Measurements from ENCODE around the gene C19orf85. TPM values are rescaled to one million over a fixed set of nuclear protein-coding genes. Genes with fewer than 3 reads are reported as not detected.

The C19orf85 gene
- total and polyA plus RNA-seq, 3 experiments from 2014 or later = not detected

Other genes with a start within 250 kb of the C19orf85 start
- 10 to 100 TPM in 1 of 2 experiments, 1 to 10 TPM in 1; 8.5 to 10.3 TPM for gene TMEM86B, start 236.0 kb downstream of the C19orf85 start, total RNA-seq
- gene TMEM86B, start 236.0 kb downstream of the C19orf85 start, polyA plus RNA-seq = 2.9 TPM
- 100 to 1,000 TPM; 216 to 225 TPM for gene PPP6R1, start 205.7 kb downstream of the C19orf85 start, total RNA-seq
- 143 TPM for gene PPP6R1, start 205.7 kb downstream of the C19orf85 start, polyA plus RNA-seq
- 10 to 100 TPM; 82.9 to 84.1 TPM for gene HSPBP1, start 184.6 kb downstream of the C19orf85 start, total RNA-seq
- 46.4 TPM for gene HSPBP1, start 184.6 kb downstream of the C19orf85 start, polyA plus RNA-seq
- gene BRSK1, start 180.8 kb downstream of the C19orf85 start, total RNA-seq = 1 to 10 TPM; 4.1 to 5.7 TPM
- 0.82 TPM for gene BRSK1, start 180.8 kb downstream of the C19orf85 start, polyA plus RNA-seq
- under 1 TPM in 1 of 2 experiments, not detected in 1; 0.53 TPM for gene TMEM150B, start 139.4 kb downstream of the C19orf85 start, total RNA-seq
- gene TMEM150B, start 139.4 kb downstream of the C19orf85 start, polyA plus RNA-seq = not detected
- gene KMT5C, start 124.9 kb downstream of the C19orf85 start, total RNA-seq = 10 to 100 TPM; 14.6 to 15.0 TPM
- 1.6 TPM for gene KMT5C, start 124.9 kb downstream of the C19orf85 start, polyA plus RNA-seq
- gene COX6B2, start 110.0 kb downstream of the C19orf85 start, total RNA-seq = not detected
- not detected for gene COX6B2, start 110.0 kb downstream of the C19orf85 start, polyA plus RNA-seq
- gene GARIN5B, start 101.5 kb downstream of the C19orf85 start, total RNA-seq = not detected
- not detected for gene GARIN5B, start 101.5 kb downstream of the C19orf85 start, polyA plus RNA-seq
- gene IL11, start 94.3 kb downstream of the C19orf85 start, total RNA-seq = under 1 TPM; 0.27 to 0.37 TPM
- not detected for gene IL11, start 94.3 kb downstream of the C19orf85 start, polyA plus RNA-seq
- not detected for gene TMEM190, start 87.9 kb downstream of the C19orf85 start, total RNA-seq
- not detected for gene TMEM190, start 87.9 kb downstream of the C19orf85 start, polyA plus RNA-seq
- gene TMEM238, start 80.5 kb downstream of the C19orf85 start, total RNA-seq = 10 to 100 TPM; 13.3 to 14.1 TPM
- 1.9 TPM for gene TMEM238, start 80.5 kb downstream of the C19orf85 start, polyA plus RNA-seq
- 1,000 to 10,000 TPM; 2,376 to 2,381 TPM for gene RPL28, start 78.8 kb downstream of the C19orf85 start, total RNA-seq
- gene RPL28, start 78.8 kb downstream of the C19orf85 start, polyA plus RNA-seq = 615 TPM
- gene UBE2S, start 57.0 kb downstream of the C19orf85 start, total RNA-seq = 100 to 1,000 TPM; 263 to 291 TPM
- 42.5 TPM for gene UBE2S, start 57.0 kb downstream of the C19orf85 start, polyA plus RNA-seq
- gene SHISA7, start 21.5 kb downstream of the C19orf85 start, total RNA-seq = not detected
- not detected for gene SHISA7, start 21.5 kb downstream of the C19orf85 start, polyA plus RNA-seq
- 10 to 100 TPM; 33.7 to 38.8 TPM for gene ISOC2, start 3.1 kb downstream of the C19orf85 start, total RNA-seq
- 32.0 TPM for gene ISOC2, start 3.1 kb downstream of the C19orf85 start, polyA plus RNA-seq
- gene ZNF628, start 11.9 kb upstream of the C19orf85 start, total RNA-seq = 1 to 10 TPM; 8.3 to 8.7 TPM
- gene ZNF628, start 11.9 kb upstream of the C19orf85 start, polyA plus RNA-seq = 0.36 TPM
- 10 to 100 TPM; 27.5 to 28.4 TPM for gene NAT14, start 20.4 kb upstream of the C19orf85 start, total RNA-seq
- 7.0 TPM for gene NAT14, start 20.4 kb upstream of the C19orf85 start, polyA plus RNA-seq
- gene SSC5D, start 23.7 kb upstream of the C19orf85 start, total RNA-seq = 1 to 10 TPM in 1 of 2 experiments, under 1 TPM in 1; 0.35 to 1.2 TPM
- gene SSC5D, start 23.7 kb upstream of the C19orf85 start, polyA plus RNA-seq = not detected
- gene SBK2, start 72.4 kb upstream of the C19orf85 start, total RNA-seq = not detected
- not detected for gene SBK2, start 72.4 kb upstream of the C19orf85 start, polyA plus RNA-seq
- not detected for gene SBK3, start 80.8 kb upstream of the C19orf85 start, total RNA-seq
- not detected for gene SBK3, start 80.8 kb upstream of the C19orf85 start, polyA plus RNA-seq
- 1 to 10 TPM; 6.0 to 6.6 TPM for gene ZNF579, start 116.1 kb upstream of the C19orf85 start, total RNA-seq
- gene ZNF579, start 116.1 kb upstream of the C19orf85 start, polyA plus RNA-seq = 0.35 TPM
- gene FIZ1, start 134.8 kb upstream of the C19orf85 start, total RNA-seq = 10 to 100 TPM; 23.9 to 25.8 TPM
- 4.6 TPM for gene FIZ1, start 134.8 kb upstream of the C19orf85 start, polyA plus RNA-seq
- gene ZNF524, start 135.5 kb upstream of the C19orf85 start, total RNA-seq = 10 to 100 TPM; 13.9 to 15.8 TPM
- 35.9 TPM for gene ZNF524, start 135.5 kb upstream of the C19orf85 start, polyA plus RNA-seq
- gene ZNF865, start 140.9 kb upstream of the C19orf85 start, total RNA-seq = 10 to 100 TPM; 12.7 to 15.3 TPM
- 0.21 TPM for gene ZNF865, start 140.9 kb upstream of the C19orf85 start, polyA plus RNA-seq
- gene ZNF784, start 159.8 kb upstream of the C19orf85 start, total RNA-seq = 1 to 10 TPM; 2.6 to 2.9 TPM
- gene ZNF784, start 159.8 kb upstream of the C19orf85 start, polyA plus RNA-seq = 1.0 TPM
- gene ZNF580, start 176.3 kb upstream of the C19orf85 start, total RNA-seq = 10 to 100 TPM; 39.6 to 41.3 TPM
- gene ZNF580, start 176.3 kb upstream of the C19orf85 start, polyA plus RNA-seq = 15.2 TPM
- gene ZNF581, start 178.9 kb upstream of the C19orf85 start, total RNA-seq = 10 to 100 TPM; 32.8 to 34.4 TPM
- 23.4 TPM for gene ZNF581, start 178.9 kb upstream of the C19orf85 start, polyA plus RNA-seq
- gene CCDC106, start 183.5 kb upstream of the C19orf85 start, total RNA-seq = 1 to 10 TPM; 2.0 to 2.2 TPM
- gene CCDC106, start 183.5 kb upstream of the C19orf85 start, polyA plus RNA-seq = 0.54 TPM
- gene U2AF2, start 190.3 kb upstream of the C19orf85 start, total RNA-seq = 100 to 1,000 TPM; 374 to 386 TPM
- gene U2AF2, start 190.3 kb upstream of the C19orf85 start, polyA plus RNA-seq = 9.5 TPM
- 10 to 100 TPM; 39.0 to 40.2 TPM for gene EPN1, start 210.5 kb upstream of the C19orf85 start, total RNA-seq
- gene EPN1, start 210.5 kb upstream of the C19orf85 start, polyA plus RNA-seq = 20.2 TPM